Brain microvascular endothelial cell (primary cell): ENCODE results near the gene GPR152.
"Not testable (repeated sequence)": the region's sequence is repeated elsewhere in the genome, so short reads cannot be mapped to it uniquely, and the experiment has no call there.

Experiments used
- DNase-seq: peaks from one replicate; pipeline ENCODE4 v3.0.0-alpha.2; 2020
- H3K27ac ChIP-seq: fragments of 250-450 bp; sonication (Bioruptor Pico); 2 replicates; pipeline ENCODE4 v1.5.1; 2020; ENCODE audit warnings: mild to moderate bottlenecking, moderate library complexity
- H3K27me3 ChIP-seq: fragments of 250-450 bp; sonication (Bioruptor Pico); replicated peaks from 2 replicates; pipeline ENCODE4 v1.5.1; 2020; ENCODE audit warnings: mild to moderate bottlenecking
- H3K36me3 ChIP-seq: fragments of 250-450 bp; sonication (Bioruptor Pico); replicated peaks from 2 replicates; pipeline ENCODE4 v1.5.1; 2020; ENCODE audit warnings: mild to moderate bottlenecking
- H3K4me3 ChIP-seq: 2 replicates; pipeline ENCODE4 v1.5.1; 2011; ENCODE audit warnings: low read depth, mild to moderate bottlenecking, control low read depth, low read length, moderate library complexity
- CTCF ChIP-seq: IDR thresholded peaks from 2 replicates; pipeline ENCODE4 v1.5.1; 2011; ENCODE audit warnings: low read depth, mild to moderate bottlenecking, moderate library complexity, low read length, control low read depth, inconsistent platforms; ENCODE audit errors: missing control alignments
- in situ Hi-C: cut with HindIII; loops from 2 replicates; pipeline ENCODE4 v1.10.0; 2017; ENCODE audit warnings: low sequenced_read_pairs, low pct_ligation_motif_present

GPR152 gene

GRCh38 chr11:67406969-67407687 lies 45.4 kb downstream of the GPR152 start:
- no peaks in the 10 kb centered on the region for H3K36me3 ChIP-seq
- no peak overlapping the region for H3K27ac ChIP-seq
- no peak for DNase-seq
- in situ Hi-C loops, result no loop called here
- peaks cover 8% of the 10 kb centered on the region for H3K27me3 ChIP-seq
- H3K4me3 ChIP-seq, result no peak overlapping the region
- TF ChIP-seq CTCF, result no peak

GRCh38 chr11:67406420-67406968 lies 46.0 kb downstream of the GPR152 start:
- Histone ChIP-seq H3K4me3 (no peak overlapping the region), H3K27ac (no peak overlapping the region), H3K36me3 (no peaks in the 10 kb centered on the region), H3K27me3 (peaks cover 3% of the 10 kb centered on the region)
- in situ Hi-C loops, result no loop called here
- no peak for TF ChIP-seq CTCF
- DNase-seq, result no peak

GRCh38 chr11:67405688-67406339 lies 46.7 kb downstream of the GPR152 start:
- no peaks in the 10 kb centered on the region for H3K36me3 ChIP-seq
- H3K4me3 ChIP-seq, result no peak overlapping the region
- no peak for DNase-seq
- in situ Hi-C loops, result no loop called here
- no peaks in the 10 kb centered on the region for H3K27me3 ChIP-seq
- H3K27ac ChIP-seq, result no peak overlapping the region
- TF ChIP-seq CTCF, result no peak

GRCh38 chr11:67405196-67405567 lies 47.3 kb downstream of the GPR152 start:
- in situ Hi-C loops, result no loop called here
- no peak overlapping the region for H3K4me3 ChIP-seq
- no peak for DNase-seq
- peaks cover 5% of the 10 kb centered on the region for H3K36me3 ChIP-seq
- no peak for TF ChIP-seq CTCF
- H3K27me3 ChIP-seq, result no peaks in the 10 kb centered on the region
- no peak overlapping the region for H3K27ac ChIP-seq

GRCh38 chr11:67404515-67405195 lies 47.9 kb downstream of the GPR152 start:
- no peak for TF ChIP-seq CTCF
- in situ Hi-C loops, result no loop called here
- Histone ChIP-seq H3K36me3 (peaks cover 8% of the 10 kb centered on the region), H3K27me3 (no peaks in the 10 kb centered on the region), H3K27ac (no peak overlapping the region), H3K4me3 (no peak overlapping the region)
- no peak for DNase-seq

- DNase-seq, H3K27ac ChIP-seq, in situ Hi-C loops, H3K4me3 ChIP-seq, H3K27me3 ChIP-seq: not testable (repeated sequence)
- H3K36me3 ChIP-seq, result peaks cover 21% of the 10 kb centered on the region
These were observed 49.4 kb downstream of the GPR152 start for GRCh38 chr11:67403085-67403484.

- in situ Hi-C loops, result not testable (repeated sequence)
These were observed 50.2 kb downstream of the GPR152 start for GRCh38 chr11:67402192-67402839.

More at GRCh38 chr11:67402192-67402839, 50.2 kb downstream of the GPR152 start:
- Histone ChIP-seq H3K27ac (peak overlapping the region; percentile 60), H3K4me3 (peak overlapping the region; percentile 43), H3K36me3 (peaks cover 28% of the 10 kb centered on the region)
- not testable (repeated sequence) for DNase-seq, H3K27me3 ChIP-seq
